ENCODE measurements around the gene EIF4G3.
"Not testable (repeated sequence)": the region's sequence is repeated elsewhere in the genome, so short reads cannot be mapped to it uniquely, and the experiment has no call there.

- TF ChIP-seq EZH2 (optimal IDR thresholded peaks at IDR 0.05; ENCODE audit: low read depth, low read length), result not testable (repeated sequence)
- TF ChIP-seq, protein P1, sequence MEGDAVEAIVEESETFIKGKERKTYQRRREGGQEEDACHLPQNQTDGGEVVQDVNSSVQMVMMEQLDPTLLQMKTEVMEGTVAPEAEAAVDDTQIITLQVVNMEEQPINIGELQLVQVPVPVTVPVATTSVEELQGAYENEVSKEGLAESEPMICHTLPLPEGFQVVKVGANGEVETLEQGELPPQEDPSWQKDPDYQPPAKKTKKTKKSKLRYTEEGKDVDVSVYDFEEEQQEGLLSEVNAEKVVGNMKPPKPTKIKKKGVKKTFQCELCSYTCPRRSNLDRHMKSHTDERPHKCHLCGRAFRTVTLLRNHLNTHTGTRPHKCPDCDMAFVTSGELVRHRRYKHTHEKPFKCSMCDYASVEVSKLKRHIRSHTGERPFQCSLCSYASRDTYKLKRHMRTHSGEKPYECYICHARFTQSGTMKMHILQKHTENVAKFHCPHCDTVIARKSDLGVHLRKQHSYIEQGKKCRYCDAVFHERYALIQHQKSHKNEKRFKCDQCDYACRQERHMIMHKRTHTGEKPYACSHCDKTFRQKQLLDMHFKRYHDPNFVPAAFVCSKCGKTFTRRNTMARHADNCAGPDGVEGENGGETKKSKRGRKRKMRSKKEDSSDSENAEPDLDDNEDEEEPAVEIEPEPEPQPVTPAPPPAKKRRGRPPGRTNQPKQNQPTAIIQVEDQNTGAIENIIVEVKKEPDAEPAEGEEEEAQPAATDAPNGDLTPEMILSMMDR (IDR thresholded peaks at IDR 0.05; ENCODE audit: low read length), result not testable (repeated sequence)
Measured at GRCh38 chr1:21170837-21171236, 5.9 kb downstream of the EIF4G3 start.
